Activated CD8-positive, alpha-beta memory T cell treated with anti-CD3 and anti-CD28 coated beads, Interleukin-2, amount 50 U/mL, for 4 hours (primary cell): ENCODE measurements around the gene WNT5B.

Experiments
- DNase-seq: peaks from one replicate; pipeline ENCODE4 v3.0.0-alpha.2; 2020

Gene WNT5B

DNA sequence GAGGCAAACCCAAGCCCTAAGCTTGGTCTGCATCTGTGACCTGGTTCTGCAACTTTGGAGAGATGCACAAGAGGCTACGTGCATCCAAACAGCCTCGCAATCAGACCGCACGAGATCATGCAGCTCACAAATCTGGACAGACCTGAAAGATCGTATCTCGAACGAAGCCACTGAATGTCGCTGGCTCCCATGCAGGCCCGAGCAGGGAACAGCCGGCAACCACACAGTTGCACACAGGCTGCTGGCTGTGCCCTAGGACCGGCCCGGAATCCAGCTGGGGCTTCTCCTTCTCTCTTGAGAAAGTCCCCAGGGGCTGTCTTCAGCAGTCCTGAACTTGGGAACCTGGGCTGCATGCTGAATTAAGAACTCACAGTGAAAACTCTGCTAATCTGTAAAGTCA, 27.9 kb downstream of the WNT5B start:
- no peak for DNase-seq

- no peak for DNase-seq
Observed at GRCh38 chr12:1657688-1658087, 28.7 kb downstream of the WNT5B start.

DNA sequence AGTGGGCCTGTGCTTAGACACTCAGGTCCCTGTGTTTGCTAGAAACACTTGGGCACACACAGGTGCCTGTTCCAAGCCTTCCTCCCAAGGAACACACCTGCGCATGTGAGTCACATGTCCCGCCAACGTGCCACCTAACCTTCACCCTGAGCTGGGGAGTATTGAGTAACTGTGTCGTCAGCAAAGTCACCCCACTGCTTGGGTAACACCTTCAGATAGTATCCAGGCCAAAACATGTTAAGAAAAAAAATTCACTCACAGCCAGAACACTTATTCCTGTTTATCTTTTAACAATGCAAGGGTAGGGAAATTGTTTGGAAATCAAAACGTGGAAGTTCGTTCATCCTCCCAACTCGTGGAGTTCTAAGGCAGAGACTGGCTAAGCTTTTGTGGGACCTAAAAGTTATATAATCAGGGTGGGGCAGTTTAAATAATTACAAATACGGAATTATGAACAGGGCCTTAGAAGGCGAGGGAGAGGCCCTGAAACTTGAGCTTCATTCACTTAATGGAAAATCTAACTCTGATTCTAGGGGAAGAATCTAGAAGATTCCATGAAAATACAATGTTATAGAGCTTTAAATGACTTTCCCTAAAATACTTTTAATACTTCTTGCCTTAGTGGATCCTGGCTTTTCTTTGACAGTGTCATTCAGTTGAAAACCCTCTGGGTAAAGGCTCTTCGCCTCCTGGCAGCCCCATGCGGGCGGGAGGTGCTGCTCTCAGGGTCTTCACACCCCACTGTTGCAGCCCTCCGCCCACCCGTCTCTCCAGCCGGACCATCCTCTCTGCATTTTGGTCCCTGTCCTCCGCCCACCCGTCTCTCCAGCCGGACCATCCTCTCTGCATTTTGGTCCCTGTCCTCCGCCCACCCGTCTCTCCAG, 31.5 kb downstream of the WNT5B start:
- DNase-seq, result peak; percentile 64

GRCh38 chr12:1661553-1662335, 32.7 kb downstream of the WNT5B start:
- peak; percentile 78 for DNase-seq

DNA sequence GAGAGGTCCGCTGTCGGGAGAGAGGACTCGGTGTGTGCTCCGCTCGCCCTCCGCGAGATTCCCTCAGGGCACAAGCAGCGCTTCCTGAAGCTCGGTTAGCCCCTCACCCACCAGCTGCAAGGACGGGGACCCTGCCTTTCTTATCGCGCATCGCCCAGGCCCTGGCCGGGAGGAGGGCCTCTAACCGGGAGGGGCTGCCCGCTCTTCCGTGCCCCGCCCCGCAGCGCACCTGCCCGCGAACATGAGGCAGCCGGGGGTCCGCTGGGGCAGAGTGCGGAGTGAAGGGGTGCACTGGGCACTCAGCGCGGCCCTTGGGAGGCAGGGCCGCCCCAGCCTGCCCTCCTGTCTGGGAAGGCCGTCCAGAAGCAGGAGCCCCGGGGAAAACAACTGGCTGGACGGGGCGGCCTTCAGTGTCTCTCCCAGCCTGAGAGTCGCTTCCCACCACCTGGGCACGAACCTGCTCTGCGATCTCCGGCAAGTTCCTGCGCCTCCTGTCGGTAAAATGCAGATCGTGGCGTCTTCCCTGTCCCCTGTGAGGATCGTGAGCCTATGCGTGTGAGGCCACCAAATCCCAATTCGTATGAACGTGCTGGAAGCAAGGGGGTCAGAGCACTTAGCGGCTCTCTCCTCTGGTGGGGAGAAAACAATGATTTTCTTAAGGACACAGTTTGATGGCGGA, 33.9 kb downstream of the WNT5B start:
- peak; percentile 25 for DNase-seq

- DNase-seq, result no peak
Observed at GRCh38 chr12:1663440-1664132, 34.6 kb downstream of the WNT5B start.

- DNase-seq, result no peak
Observed at GRCh38 chr12:1665366-1665765, 36.3 kb downstream of the WNT5B start.

- no peak for DNase-seq
Observed at GRCh38 chr12:1666215-1666614, 37.2 kb downstream of the WNT5B start.

DNA sequence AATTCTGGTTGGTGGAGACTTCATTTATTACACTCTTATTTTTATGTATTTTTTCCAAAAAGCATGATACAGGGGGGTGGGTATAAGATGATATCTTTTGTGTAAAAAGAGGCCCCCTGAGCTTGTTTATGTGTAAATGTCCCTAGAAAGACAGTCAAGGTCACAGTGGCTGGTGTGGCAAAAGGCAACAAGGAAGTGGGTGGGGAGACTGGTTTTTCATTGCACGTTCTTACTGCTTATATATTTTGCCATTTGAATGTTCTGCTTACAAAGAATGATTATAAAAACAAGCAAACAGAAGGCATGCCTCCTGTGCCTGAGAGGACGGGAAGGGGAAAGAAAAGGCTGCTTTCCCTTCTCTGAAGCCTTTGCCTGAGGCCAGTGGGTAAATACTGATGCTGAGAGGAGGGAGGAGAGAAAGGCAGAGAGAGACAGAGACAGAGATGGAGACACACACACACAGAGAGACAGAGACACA, 37.7 kb downstream of the WNT5B start:
- DNase-seq, result no peak

DNA sequence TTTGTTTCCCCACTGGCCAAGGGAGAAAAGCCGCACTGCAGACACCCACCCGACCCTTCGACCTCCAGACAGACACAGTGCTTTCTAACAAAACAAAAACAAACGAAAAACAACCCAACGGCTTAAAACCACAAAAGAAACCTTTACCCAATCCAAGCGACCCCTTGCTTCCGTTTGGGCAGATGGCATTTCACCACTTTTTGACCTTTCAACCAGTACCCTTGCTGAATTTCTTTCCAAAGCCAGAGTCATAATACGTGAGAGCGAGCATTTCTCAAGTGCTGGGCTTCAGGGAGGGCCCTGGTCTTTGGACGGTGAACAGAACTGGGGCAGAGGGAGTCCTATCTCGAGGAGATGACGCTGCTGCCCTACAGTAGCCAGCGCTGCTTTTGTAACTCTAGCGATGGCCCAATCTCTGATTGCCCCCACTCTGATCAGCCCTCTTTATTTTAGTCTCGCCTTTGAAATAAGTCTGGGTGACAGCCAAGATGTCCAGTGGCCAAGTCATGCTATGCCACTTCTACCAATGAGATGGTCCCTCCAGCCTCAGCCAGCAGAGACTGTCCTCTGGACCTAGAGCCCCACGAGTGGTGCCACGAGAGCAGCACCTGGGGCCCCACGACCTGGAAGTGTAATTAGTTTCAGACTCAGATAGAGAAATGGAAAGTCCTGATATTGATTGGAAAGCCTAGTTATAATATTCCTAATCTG, 40.0 kb downstream of the WNT5B start:
- DNase-seq, result no peak

GRCh38 chr12:1670358-1671268, 41.6 kb downstream of the WNT5B start:
- no peak for DNase-seq

DNA sequence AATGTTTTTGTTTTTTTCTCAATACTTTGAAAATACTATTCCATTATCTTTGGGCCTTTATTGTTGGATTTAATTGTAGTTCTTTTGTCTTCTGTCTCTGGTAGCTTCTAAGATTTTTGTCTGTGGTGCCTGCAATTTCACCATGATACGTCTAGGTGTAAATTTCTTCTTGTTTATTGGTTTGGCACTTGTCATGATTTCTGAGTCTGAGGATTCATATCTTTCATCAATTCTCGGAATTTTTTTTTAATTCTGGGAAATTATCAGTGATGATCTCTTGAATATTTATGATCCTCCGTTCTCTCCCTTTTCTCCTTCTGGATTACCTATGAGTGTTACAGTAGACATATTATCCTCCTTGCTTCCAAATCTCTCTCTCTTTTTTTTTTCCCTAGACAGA, 47.0 kb downstream of the WNT5B start:
- no peak for DNase-seq

- DNase-seq, result no peak
Observed at GRCh38 chr12:1680804-1681492, 51.9 kb downstream of the WNT5B start.

DNA sequence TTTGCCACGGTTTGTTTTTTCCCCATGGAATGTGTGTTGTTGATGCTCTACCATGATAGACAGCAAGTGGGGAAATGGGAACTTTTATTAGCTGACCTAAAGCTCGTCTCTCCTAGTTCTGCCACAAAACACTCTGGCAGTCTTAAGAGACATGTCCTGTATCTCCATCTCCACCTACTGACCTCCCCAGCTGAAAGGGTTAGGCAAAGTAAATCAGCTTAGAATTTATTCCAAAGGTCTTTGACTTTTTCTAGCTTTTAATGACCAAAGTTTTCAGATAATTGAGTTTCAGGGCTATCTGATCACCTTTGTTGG, 52.4 kb downstream of the WNT5B start:
- DNase-seq, result no peak

DNA sequence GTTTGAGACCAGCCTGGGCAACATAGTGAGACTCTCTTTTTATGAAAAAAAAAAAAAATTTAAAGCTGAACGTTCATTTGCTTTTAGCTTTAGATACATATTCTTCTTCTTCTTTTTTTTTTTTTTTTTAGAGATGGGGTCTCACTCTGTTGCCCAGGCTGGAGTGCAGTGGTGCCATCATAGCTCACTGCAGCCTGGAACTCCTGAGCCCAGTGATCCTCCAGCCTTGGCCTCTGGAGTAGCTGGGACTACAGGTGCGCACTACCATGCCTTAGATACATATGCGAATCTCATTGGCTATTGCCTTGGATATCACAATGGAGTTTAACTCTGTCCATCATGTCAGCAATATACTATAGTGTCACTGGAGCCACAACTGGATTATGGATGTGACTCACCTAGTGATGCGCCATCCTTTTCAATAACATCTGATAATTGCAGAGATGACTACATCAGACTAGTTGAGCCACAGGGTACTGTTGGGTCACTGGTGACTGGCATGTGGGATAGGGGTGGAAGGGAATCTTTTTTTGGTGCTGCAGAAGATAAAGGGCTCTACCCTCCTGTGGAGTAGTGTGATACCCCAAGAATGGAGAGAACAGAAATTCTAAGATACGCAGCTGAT, 59.2 kb downstream of the WNT5B start:
- DNase-seq, result no peak

GRCh38 chr12:1690578-1691122, 61.6 kb downstream of the WNT5B start, which contains the start of gene ADIPOR2:
ADIPOR2 (plus strand) TSS chr12:1691070; CDS start chr12:1754344, 63,274 bp downstream.
- DNase-seq, result peak; percentile 95

DNA sequence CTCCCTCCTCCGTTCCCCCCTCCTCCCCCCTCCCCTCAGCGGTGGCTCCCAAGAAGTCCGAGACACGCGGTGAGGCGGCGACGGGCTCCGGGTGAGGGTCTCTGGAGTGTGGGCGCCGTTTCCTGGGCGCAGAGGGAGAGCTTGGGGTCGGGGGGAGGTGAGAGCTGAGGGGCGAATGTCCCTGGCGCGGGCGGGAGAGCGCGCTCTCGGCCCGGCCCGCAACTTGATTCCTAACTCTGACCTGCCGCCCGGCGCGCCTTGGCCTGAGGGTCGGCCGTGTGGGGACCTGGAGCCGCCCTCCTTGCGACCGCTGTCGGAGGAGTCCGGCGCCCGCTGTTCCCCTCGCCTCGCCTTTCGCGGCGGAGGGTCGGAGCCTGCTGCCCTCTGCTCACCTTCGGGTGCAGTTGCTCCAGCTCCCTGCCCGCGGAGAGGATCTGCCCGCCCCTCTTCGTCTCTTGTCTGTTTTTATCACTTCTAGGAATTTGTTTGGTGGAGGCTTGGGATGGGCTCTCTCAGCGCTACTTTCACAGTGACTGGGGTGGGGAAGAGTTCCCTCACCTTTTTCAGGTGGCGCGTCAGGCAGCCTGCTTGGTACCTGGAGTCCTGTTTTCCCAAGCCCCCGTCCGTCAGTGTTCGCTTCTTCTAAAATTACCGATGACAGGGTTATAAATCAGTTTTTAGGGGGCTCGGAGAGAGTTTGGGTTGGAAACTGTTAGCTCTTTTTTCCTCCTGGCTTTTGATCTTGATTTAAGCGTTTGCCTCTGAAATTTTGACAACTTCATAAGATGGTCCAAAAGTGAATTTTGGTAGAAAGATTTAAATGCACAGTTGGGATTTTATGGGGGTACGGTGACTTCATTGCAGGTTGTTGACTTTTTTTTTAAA, 62.3 kb downstream of the WNT5B start:
- DNase-seq, result no peak

DNA sequence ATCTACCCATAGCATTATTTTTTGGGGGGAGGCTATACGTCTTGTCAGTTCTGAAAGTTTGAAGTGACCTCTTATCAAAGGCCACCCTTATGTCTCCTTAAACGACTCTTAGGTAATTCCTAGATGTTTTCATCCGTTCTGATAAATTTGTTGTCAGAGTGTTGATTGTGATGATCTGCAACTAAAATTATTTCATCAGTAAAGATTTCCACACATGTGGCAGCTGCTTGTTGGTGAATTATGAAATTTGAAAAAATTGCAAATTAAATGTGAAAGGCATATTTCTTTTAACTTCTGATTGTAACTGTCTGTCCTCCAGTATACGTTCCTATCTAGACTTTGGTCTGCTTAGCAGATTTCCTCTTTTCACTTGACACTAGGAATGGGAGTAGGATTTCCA, 63.2 kb downstream of the WNT5B start:
- no peak for DNase-seq
